H9 (cell line): Measurements from ENCODE around the gene ISL1. TPM values are rescaled to one million over a fixed set of nuclear protein-coding genes. Genes with fewer than 3 reads are reported as not detected.

Experiments used
- DNase-seq: peaks from one replicate; pipeline ENCODE4 v3.0.0-alpha.2; 2017
- H2AFZ ChIP-seq: one replicate; pipeline ENCODE4 v1.6.1; 2013; ENCODE audit warnings: mild to moderate bottlenecking, low read length, control low read depth, moderate library complexity
- H2AK5ac ChIP-seq: 2 replicates; pipeline ENCODE4 v1.6.1; 2013; ENCODE audit warnings: low read length, control low read depth, mixed read lengths; ENCODE audit not compliant: insufficient read length
- H2BK120ac ChIP-seq: one replicate; pipeline ENCODE4 v1.6.1; 2013; ENCODE audit warnings: low read depth, mild to moderate bottlenecking, low read length, control low read depth, inconsistent platforms; ENCODE audit not compliant: poor library complexity, severe bottlenecking
- H2BK12ac ChIP-seq: 2 replicates; pipeline ENCODE4 v1.6.1; 2013; ENCODE audit warnings: low read length, control low read depth, mixed read lengths, low read depth; ENCODE audit not compliant: insufficient read length
- H2BK15ac ChIP-seq: 2 replicates; pipeline ENCODE4 v1.6.1; 2013; ENCODE audit warnings: low read depth, low read length, control low read depth
- H2BK20ac ChIP-seq: one replicate; pipeline ENCODE4 v1.6.1; 2013; ENCODE audit warnings: low read depth, mild to moderate bottlenecking, low read length, control low read depth, inconsistent platforms; ENCODE audit not compliant: poor library complexity, severe bottlenecking
- H2BK5ac ChIP-seq: 2 replicates; pipeline ENCODE4 v1.6.1; 2013; ENCODE audit warnings: low read length, control low read depth, mixed read lengths; ENCODE audit not compliant: insufficient read length
- H3K14ac ChIP-seq: 2 replicates; pipeline ENCODE4 v1.6.1; 2013; ENCODE audit warnings: low read length, control low read depth; ENCODE audit not compliant: insufficient read depth
- H3K18ac ChIP-seq: 2 replicates; pipeline ENCODE4 v1.6.1; 2013; ENCODE audit warnings: low read depth, mild to moderate bottlenecking, mixed read lengths, low read length, control low read depth; ENCODE audit not compliant: insufficient read length
- H3K23ac ChIP-seq: 2 replicates; pipeline ENCODE4 v1.6.1; 2013; ENCODE audit warnings: low read length, control low read depth, mixed read lengths, low read depth; ENCODE audit not compliant: insufficient read length
- H3K23me2 ChIP-seq: 2 replicates; pipeline ENCODE4 v1.6.1; 2013; ENCODE audit warnings: low read depth, mild to moderate bottlenecking, mixed read lengths, low read length, control low read depth; ENCODE audit not compliant: insufficient read length, poor library complexity, severe bottlenecking
- H3K27ac ChIP-seq: 2 replicates; pipeline ENCODE4 v1.5.1; 2013; ENCODE audit warnings: low read length, control low read depth, mixed read lengths, low read depth; ENCODE audit not compliant: insufficient read length
- H3K27me3 ChIP-seq: 2 replicates; pipeline ENCODE4 v1.6.1; 2013; ENCODE audit warnings: low read length, control low read depth, inconsistent platforms; ENCODE audit not compliant: insufficient read depth
- H3K4ac ChIP-seq: 2 replicates; pipeline ENCODE4 v1.6.1; 2013; ENCODE audit warnings: low read depth, mild to moderate bottlenecking, control low read depth, inconsistent platforms, low read length, moderate library complexity
- H3K4me1 ChIP-seq: 2 replicates; pipeline ENCODE4 v1.6.1; 2013; ENCODE audit warnings: low read length, control low read depth, inconsistent platforms; ENCODE audit not compliant: insufficient read depth
- H3K4me2 ChIP-seq: 2 replicates; pipeline ENCODE4 v1.6.1; 2013; ENCODE audit warnings: low read length, control low read depth, mixed read lengths; ENCODE audit not compliant: insufficient read length, insufficient read depth
- H3K56ac ChIP-seq: 2 replicates; pipeline ENCODE4 v1.6.1; 2013; ENCODE audit warnings: low read depth, mild to moderate bottlenecking, mixed read lengths, low read length, control low read depth; ENCODE audit not compliant: insufficient read length
- H3K79me1 ChIP-seq: 2 replicates; pipeline ENCODE4 v1.6.1; 2013; ENCODE audit warnings: low read depth, mild to moderate bottlenecking, moderate library complexity, low read length, control low read depth, inconsistent platforms; ENCODE audit not compliant: insufficient read depth, poor library complexity, severe bottlenecking
- H3K79me2 ChIP-seq: 2 replicates; pipeline ENCODE4 v1.6.1; 2013; ENCODE audit warnings: low read length, control low read depth, inconsistent platforms; ENCODE audit not compliant: insufficient read depth
- H3K9ac ChIP-seq: 2 replicates; pipeline ENCODE4 v1.6.1; 2013; ENCODE audit warnings: low read length, control low read depth, mixed read lengths; ENCODE audit not compliant: insufficient read length; ENCODE audit errors: extremely low read depth
- H3K9me3 ChIP-seq: one replicate; pipeline ENCODE4 v1.6.1; 2013; ENCODE audit warnings: low read depth, low read length, inconsistent platforms; ENCODE audit not compliant: control insufficient read depth
- H3T11ph ChIP-seq: one replicate; pipeline ENCODE4 v1.6.1; 2013; ENCODE audit warnings: mild to moderate bottlenecking, low read length, control low read depth, inconsistent platforms
- H4K20me1 ChIP-seq: one replicate; pipeline ENCODE4 v1.6.1; 2013; ENCODE audit not compliant: control insufficient read depth, insufficient read length, insufficient read depth
- H4K5ac ChIP-seq: 2 replicates; pipeline ENCODE4 v1.6.1; 2013; ENCODE audit warnings: low read depth, mild to moderate bottlenecking, mixed read lengths, low read length, control low read depth; ENCODE audit not compliant: insufficient read length
- H4K8ac ChIP-seq: replicated peaks from 2 replicates; pipeline ENCODE4 v1.6.1; 2013; ENCODE audit warnings: low read length, control low read depth, mixed read lengths, low read depth; ENCODE audit not compliant: insufficient read length
- H4K91ac ChIP-seq: 2 replicates; pipeline ENCODE4 v1.6.1; 2013; ENCODE audit warnings: low read depth, mild to moderate bottlenecking, moderate library complexity, mixed read lengths, low read length, control low read depth; ENCODE audit not compliant: insufficient read length
- H3K27ac Mint-ChIP-seq, 3 experiments: 2 replicates in 2 of 3; 3 replicates in 1 of 3; pipeline ENCODE4 v1.8.0; 2020 to 2021; ENCODE audit warnings: mixed read lengths in 3 of 3, mild to moderate bottlenecking in 1 of 3, moderate library complexity in 1 of 3
- H3K27me3 Mint-ChIP-seq: 2 replicates; pipeline ENCODE4 v1.8.0; 2021; ENCODE audit warnings: low read depth, mild to moderate bottlenecking, moderate library complexity, mixed read lengths
- H3K36me3 Mint-ChIP-seq, 3 experiments: 2 replicates in 2 of 3; 3 replicates in 1 of 3; pipeline ENCODE4 v1.8.0; 2020 to 2021; ENCODE audit warnings: low read depth in 3 of 3, mixed read lengths in 3 of 3; ENCODE audit not compliant: insufficient read depth in 1 of 3
- H3K4me1 Mint-ChIP-seq, 2 experiments: 2 replicates each; pipeline ENCODE4 v1.8.0; 2020; ENCODE audit warnings: mixed read lengths in 2 of 2
- H3K4me3 Mint-ChIP-seq, 2 experiments: 2 replicates in 1 of 2; 3 replicates in 1 of 2; pipeline ENCODE4 v1.8.0; 2020 to 2021; ENCODE audit warnings: mild to moderate bottlenecking in 2 of 2, mixed read lengths in 2 of 2, moderate library complexity in 1 of 2
- H3K9me3 Mint-ChIP-seq, 2 experiments: 2 replicates in 1 of 2; 3 replicates in 1 of 2; pipeline ENCODE4 v1.8.0; 2020; ENCODE audit warnings: mild to moderate bottlenecking in 2 of 2, mixed read lengths in 2 of 2, moderate library complexity in 1 of 2
- WGBS: extraction: QIAGEN DNeasy Blood & Tissue Kit; methylation state at CpG from one replicate; pipeline ENCODE4 v1.1.7; 2013; ENCODE audit warnings: missing lambda C conversion rate, low lambda C conversion rate, mixed read lengths; ENCODE audit not compliant: insufficient read length; ENCODE audit errors: extremely low coverage; 5-methylcytosine and 5-hydroxymethylcytosine counted together
- total RNA-seq: library from RNA; stranded (reverse); gene quantifications from 2 replicates; pipeline ENCODE4 v1.2.1, GENCODE V29; 2021
- TF ChIP-seq, protein P1 (sequence below): fragments of 200-600 bp; sonication (generic); conservative IDR thresholded peaks from 3 replicates; pipeline ENCODE4 v1.8.0; 2021; ENCODE audit warnings: antibody characterized with exemption, mild to moderate bottlenecking

ISL1 gene
- total RNA-seq, 1 experiment from 2014 or later, result not detected

DNA sequence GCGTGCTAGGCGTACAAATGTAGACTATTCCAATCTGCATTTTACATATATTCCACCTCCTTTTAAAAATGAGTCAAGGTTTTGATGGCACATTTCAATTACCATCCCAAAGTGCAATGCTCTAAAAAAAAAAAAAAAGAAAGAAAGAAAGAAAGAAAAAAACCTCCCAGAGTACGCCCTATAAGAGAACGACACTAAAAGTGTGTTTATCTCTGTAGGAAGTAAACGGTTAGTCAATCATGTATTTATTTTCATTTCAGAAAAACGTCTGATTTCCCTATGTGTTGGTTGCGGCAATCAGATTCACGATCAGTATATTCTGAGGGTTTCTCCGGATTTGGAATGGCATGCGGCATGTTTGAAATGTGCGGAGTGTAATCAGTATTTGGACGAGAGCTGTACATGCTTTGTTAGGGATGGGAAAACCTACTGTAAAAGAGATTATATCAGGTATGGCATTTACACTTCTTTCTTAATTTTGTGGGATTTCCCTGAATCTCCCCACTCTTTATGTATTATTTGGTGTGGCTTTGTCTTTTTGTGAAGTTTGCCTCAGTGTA, 1.1 kb downstream of the ISL1 start:
- no peaks in the 10 kb centered on the region; a peak in 1 of 7 replicates for H3K36me3 Mint-ChIP-seq
- peak overlapping the region in 1 of 2 experiments; percentile 80; a peak in 3 of 5 replicates for H3K4me3 Mint-ChIP-seq
- Histone ChIP-seq H3T11ph (no peak overlapping the region), H4K5ac (no peak overlapping the region), H3K79me1 (no peaks in the 10 kb centered on the region), H2BK5ac (no peak overlapping the region), H3K4me2 (peak overlapping the region; percentile 80), H3K27me3 (peaks cover 69% of the 10 kb centered on the region), H2AK5ac (no peak overlapping the region), H3K14ac (no peak overlapping the region), H3K9ac (no peak overlapping the region), H2AFZ (no peak overlapping the region), H4K8ac (no peak overlapping the region), H3K27ac (no peak overlapping the region), H2BK15ac (no peak overlapping the region), H3K56ac (no peak overlapping the region), H2BK120ac (no peak overlapping the region), H2BK12ac (no peak overlapping the region), H3K23ac (no peak overlapping the region), H3K9me3 (no peaks in the 10 kb centered on the region), H4K20me1 (no peaks in the 10 kb centered on the region), H4K91ac (no peak overlapping the region), H3K79me2 (no peaks in the 10 kb centered on the region), H3K4me1 (peaks cover 7% of the 10 kb centered on the region; the same call in 1 of the 2 replicates), H3K4ac (no peak overlapping the region), H3K18ac (no peak overlapping the region), H2BK20ac (no peak overlapping the region), H3K23me2 (peaks cover 26% of the 10 kb centered on the region)
- peaks cover 0 to 8% of the 10 kb centered on the region in 2 experiments; a peak in 2 of 5 replicates for H3K9me3 Mint-ChIP-seq
- WGBS, result no CpG with 5 or more reads among the region's 12 CpGs
- no peak for DNase-seq
- peaks cover 100% of the 10 kb centered on the region for H3K27me3 Mint-ChIP-seq
- TF ChIP-seq, protein P1, sequence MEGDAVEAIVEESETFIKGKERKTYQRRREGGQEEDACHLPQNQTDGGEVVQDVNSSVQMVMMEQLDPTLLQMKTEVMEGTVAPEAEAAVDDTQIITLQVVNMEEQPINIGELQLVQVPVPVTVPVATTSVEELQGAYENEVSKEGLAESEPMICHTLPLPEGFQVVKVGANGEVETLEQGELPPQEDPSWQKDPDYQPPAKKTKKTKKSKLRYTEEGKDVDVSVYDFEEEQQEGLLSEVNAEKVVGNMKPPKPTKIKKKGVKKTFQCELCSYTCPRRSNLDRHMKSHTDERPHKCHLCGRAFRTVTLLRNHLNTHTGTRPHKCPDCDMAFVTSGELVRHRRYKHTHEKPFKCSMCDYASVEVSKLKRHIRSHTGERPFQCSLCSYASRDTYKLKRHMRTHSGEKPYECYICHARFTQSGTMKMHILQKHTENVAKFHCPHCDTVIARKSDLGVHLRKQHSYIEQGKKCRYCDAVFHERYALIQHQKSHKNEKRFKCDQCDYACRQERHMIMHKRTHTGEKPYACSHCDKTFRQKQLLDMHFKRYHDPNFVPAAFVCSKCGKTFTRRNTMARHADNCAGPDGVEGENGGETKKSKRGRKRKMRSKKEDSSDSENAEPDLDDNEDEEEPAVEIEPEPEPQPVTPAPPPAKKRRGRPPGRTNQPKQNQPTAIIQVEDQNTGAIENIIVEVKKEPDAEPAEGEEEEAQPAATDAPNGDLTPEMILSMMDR, result no peak
- no peak overlapping the region for H3K27ac Mint-ChIP-seq
- peaks cover 58 to 83% of the 10 kb centered on the region in 2 experiments for H3K4me1 Mint-ChIP-seq
